GM18867 (cell line): ENCODE results near the gene MYCBPAP.
A peak's percentile ranks its signal among the peaks of the same experiment; 100 is the strongest.

Experiments
- ATAC-seq: cut with Tn5 transposase; IDR thresholded peaks from one replicate; pipeline ENCODE4 v1.9.1; 2021; ENCODE audit warnings: mild to moderate bottlenecking, moderate library complexity; ENCODE audit not compliant: unreplicated experiment

Gene MYCBPAP

GRCh38 chr17:50535407-50535806, 27.2 kb downstream of the MYCBPAP start:
- no peak for ATAC-seq

GRCh38 chr17:50536683-50537646, 28.7 kb downstream of the MYCBPAP start:
- no peak for ATAC-seq

- ATAC-seq = no peak
Measured at GRCh38 chr17:50537721-50538548, 29.7 kb downstream of the MYCBPAP start.

GRCh38 chr17:50538549-50539410, 30.5 kb downstream of the MYCBPAP start:
- no peak for ATAC-seq

GRCh38 chr17:50539762-50540559, 31.7 kb downstream of the MYCBPAP start:
- no peak for ATAC-seq

- no peak for ATAC-seq
Measured at GRCh38 chr17:50540560-50541401, 32.5 kb downstream of the MYCBPAP start.

GRCh38 chr17:50541402-50541715, 33.1 kb downstream of the MYCBPAP start:
- ATAC-seq = no peak

- peak; percentile 77 for ATAC-seq
Measured at GRCh38 chr17:50541716-50542688, 33.8 kb downstream of the MYCBPAP start.

GRCh38 chr17:50542795-50543774, 34.8 kb downstream of the MYCBPAP start:
- no peak for ATAC-seq

GRCh38 chr17:50544516-50544915, 36.3 kb downstream of the MYCBPAP start:
- ATAC-seq = no peak

- no peak for ATAC-seq
Measured at GRCh38 chr17:50545311-50545710, 37.1 kb downstream of the MYCBPAP start.

GRCh38 chr17:50546701-50547034, 38.4 kb downstream of the MYCBPAP start:
- ATAC-seq = no peak

GRCh38 chr17:50547035-50547735, 38.9 kb downstream of the MYCBPAP start, which contains the start of gene SPATA20:
Gene SPATA20 (plus strand): TSS chr17:50547174. CDS start chr17:50547209, 35 bp downstream.
- ATAC-seq = peak; percentile 77

GRCh38 chr17:50547736-50548083, 39.5 kb downstream of the MYCBPAP start:
- no peak for ATAC-seq

- ATAC-seq = no peak
Measured at GRCh38 chr17:50548831-50549230, 40.6 kb downstream of the MYCBPAP start.

- ATAC-seq = no peak
Measured at GRCh38 chr17:50549256-50549941, 41.2 kb downstream of the MYCBPAP start.
